GM21723 (cell line): ENCODE data around the gene CLEC16A.

Experiments used
- ATAC-seq: cut with Tn5 transposase; IDR thresholded peaks from one replicate; pipeline ENCODE4 v1.9.1; 2021; ENCODE audit warnings: mild to moderate bottlenecking, moderate library complexity; ENCODE audit not compliant: unreplicated experiment

Gene CLEC16A

GRCh38 chr16:11147033-11147753, 202.8 kb downstream of the CLEC16A start:
- ATAC-seq, result no peak

GRCh38 chr16:11147754-11148444, 203.5 kb downstream of the CLEC16A start:
- no peak for ATAC-seq

- no peak for ATAC-seq
Measured at GRCh38 chr16:11149011-11149616, 204.8 kb downstream of the CLEC16A start.

GRCh38 chr16:11150190-11150589, 205.8 kb downstream of the CLEC16A start:
- no peak for ATAC-seq

- ATAC-seq, result no peak
Measured at GRCh38 chr16:11151156-11151884, 207.0 kb downstream of the CLEC16A start.

GRCh38 chr16:11151885-11152629, 207.7 kb downstream of the CLEC16A start:
- ATAC-seq, result no peak

- no peak for ATAC-seq
Measured at GRCh38 chr16:11152677-11153331, 208.4 kb downstream of the CLEC16A start.

GRCh38 chr16:11155284-11155806, 211.0 kb downstream of the CLEC16A start:
- no peak for ATAC-seq

- ATAC-seq, result no peak
Measured at GRCh38 chr16:11156401-11156800, 212.0 kb downstream of the CLEC16A start.

- ATAC-seq, result no peak
Measured at GRCh38 chr16:11157143-11157542, 212.8 kb downstream of the CLEC16A start.

- ATAC-seq, result no peak
Measured at GRCh38 chr16:11158018-11158417, 213.7 kb downstream of the CLEC16A start.

GRCh38 chr16:11159282-11159681, 214.9 kb downstream of the CLEC16A start:
- no peak for ATAC-seq

- ATAC-seq, result no peak
Measured at GRCh38 chr16:11160676-11161115, 216.3 kb downstream of the CLEC16A start.

- ATAC-seq, result no peak
Measured at GRCh38 chr16:11161439-11161838, 217.1 kb downstream of the CLEC16A start.

- no peak for ATAC-seq
Measured at GRCh38 chr16:11161974-11162373, 217.6 kb downstream of the CLEC16A start.

GRCh38 chr16:11162586-11163268, 218.4 kb downstream of the CLEC16A start:
- ATAC-seq, result no peak

GRCh38 chr16:11163761-11164261, 219.4 kb downstream of the CLEC16A start:
- ATAC-seq, result no peak

GRCh38 chr16:11164482-11165270, 220.3 kb downstream of the CLEC16A start:
- ATAC-seq, result no peak
